Astrocyte (in vitro differentiated cells and primary cell): ENCODE results near the gene PRIM2. TPM values are rescaled to one million over a fixed set of nuclear protein-coding genes. Genes with fewer than 3 reads are reported as not detected.
"Not testable (repeated sequence)": the region's sequence is repeated elsewhere in the genome, so short reads cannot be mapped to it uniquely, and the experiment has no call there.

Source experiments
- DNase-seq: peaks from one replicate; pipeline ENCODE4 v3.0.0-alpha.2; 2010; ENCODE audit warnings: low read depth
- FAIRE-seq: peaks from 2 replicates; lab custom pipeline; 2011; peaks lifted over from hg19 to GRCh38; lab: Jason Lieb, UNC
- H2AFZ ChIP-seq: 2 replicates; pipeline ENCODE4 v1.6.0; 2012; ENCODE audit warnings: low read depth, low read length, inconsistent platforms
- H3K27ac ChIP-seq: 2 replicates; pipeline ENCODE4 v1.5.1; 2011; ENCODE audit warnings: low read depth, low read length, inconsistent platforms
- H3K27me3 ChIP-seq: 2 replicates; pipeline ENCODE4 v1.6.0; 2011; ENCODE audit warnings: low read length, inconsistent platforms; ENCODE audit not compliant: insufficient read depth
- H3K36me3 ChIP-seq: 2 replicates; pipeline ENCODE4 v1.5.1; 2011; ENCODE audit warnings: low read length, inconsistent platforms; ENCODE audit not compliant: insufficient read depth
- H3K4me1 ChIP-seq: 2 replicates; pipeline ENCODE4 v1.5.1; 2011; ENCODE audit warnings: low read length, inconsistent platforms; ENCODE audit not compliant: insufficient read depth
- H3K4me2 ChIP-seq: 2 replicates; pipeline ENCODE4 v1.6.0; 2012; ENCODE audit warnings: low read length, inconsistent platforms
- H3K4me3 ChIP-seq: 2 replicates; pipeline ENCODE4 v1.5.1; 2011; ENCODE audit warnings: low read depth, mild to moderate bottlenecking, low read length, inconsistent platforms; ENCODE audit not compliant: insufficient read depth
- H3K79me2 ChIP-seq: 2 replicates; pipeline ENCODE4 v1.6.0; 2012; ENCODE audit warnings: mild to moderate bottlenecking, low read length, inconsistent platforms; ENCODE audit not compliant: insufficient read depth
- H3K9ac ChIP-seq: 2 replicates; pipeline ENCODE4 v1.6.0; 2012; ENCODE audit warnings: mild to moderate bottlenecking, low read length, inconsistent platforms
- H3K9me3 ChIP-seq: 2 replicates; pipeline ENCODE4 v1.5.1; 2012; ENCODE audit warnings: low read depth, mild to moderate bottlenecking, low read length, inconsistent platforms; ENCODE audit not compliant: insufficient read depth
- H4K20me1 ChIP-seq: 2 replicates; pipeline ENCODE4 v1.6.0; 2012; ENCODE audit warnings: low read length, inconsistent platforms; ENCODE audit not compliant: insufficient read depth
- H3K27ac Mint-ChIP-seq: one replicate; pipeline ENCODE4 v1.8.0; 2021; ENCODE audit warnings: mild to moderate bottlenecking, mixed read lengths; ENCODE audit not compliant: unreplicated experiment
- H3K27me3 Mint-ChIP-seq: one replicate; pipeline ENCODE4 v1.8.0; 2021; ENCODE audit warnings: low read depth, mixed read lengths; ENCODE audit not compliant: unreplicated experiment
- H3K36me3 Mint-ChIP-seq: one replicate; pipeline ENCODE4 v1.8.0; 2021; ENCODE audit warnings: low read depth, mixed read lengths; ENCODE audit not compliant: unreplicated experiment
- H3K4me1 Mint-ChIP-seq: one replicate; pipeline ENCODE4 v1.8.0; 2021; ENCODE audit warnings: low read depth, mixed read lengths; ENCODE audit not compliant: unreplicated experiment
- H3K4me3 Mint-ChIP-seq: one replicate; pipeline ENCODE4 v1.8.0; 2021; ENCODE audit warnings: mild to moderate bottlenecking, moderate library complexity, mixed read lengths; ENCODE audit not compliant: unreplicated experiment
- H3K9me3 Mint-ChIP-seq: one replicate; pipeline ENCODE4 v1.8.0; 2021; ENCODE audit warnings: mild to moderate bottlenecking, mixed read lengths; ENCODE audit not compliant: unreplicated experiment
- CTCF ChIP-seq: IDR thresholded peaks from 2 replicates; pipeline ENCODE4 v1.5.1; 2011; ENCODE audit warnings: low read depth, mild to moderate bottlenecking, inconsistent platforms, low read length, moderate library complexity; ENCODE audit not compliant: insufficient read depth
- EZH2 ChIP-seq: IDR thresholded peaks from 2 replicates; pipeline ENCODE4 v1.6.1; 2012; ENCODE audit warnings: mild to moderate bottlenecking, low read length, inconsistent platforms; ENCODE audit not compliant: insufficient read depth
- total RNA-seq: library from RNA; stranded (reverse); gene quantifications from 2 replicates; pipeline ENCODE4 v1.2.1, GENCODE V29; 2021

The PRIM2 gene
- total RNA-seq, 1 donor from 2014 or later = 11.9 TPM

- H3K79me2 ChIP-seq = peaks cover 2% of the 10 kb centered on the region
- no peak overlapping the region for H3K9ac ChIP-seq
These were observed 114.7 kb downstream of the PRIM2 start for GRCh38 chr6:57432157-57432556.

GRCh38 chr6:57432919-57433684 is 115.7 kb downstream of the PRIM2 start:
- no peak overlapping the region for H3K4me3 Mint-ChIP-seq
- H3K36me3 ChIP-seq = no peaks in the 10 kb centered on the region
- FAIRE-seq (no peak), DNase-seq (no peak)
- H3K27ac Mint-ChIP-seq = no peak overlapping the region
- H3K4me2 ChIP-seq = peak overlapping the region; percentile 14
- H3K4me3 ChIP-seq = no peak overlapping the region
- H3K9ac ChIP-seq = no peak overlapping the region
- H3K27me3 Mint-ChIP-seq = no peaks in the 10 kb centered on the region
- peaks cover 2% of the 10 kb centered on the region for H3K79me2 ChIP-seq
- no peaks in the 10 kb centered on the region for H3K9me3 Mint-ChIP-seq
- H3K27me3 ChIP-seq = no peaks in the 10 kb centered on the region
- H3K36me3 Mint-ChIP-seq = no peaks in the 10 kb centered on the region
- H3K4me1 ChIP-seq = peaks cover 8% of the 10 kb centered on the region
- H2AFZ ChIP-seq = no peak overlapping the region
- H3K9me3 ChIP-seq = no peaks in the 10 kb centered on the region
- H3K27ac ChIP-seq = no peak overlapping the region
- no peak for TF ChIP-seq EZH2
- no peak for TF ChIP-seq CTCF
- no peaks in the 10 kb centered on the region for H4K20me1 ChIP-seq
- H3K4me1 Mint-ChIP-seq = peaks cover 9% of the 10 kb centered on the region

More at GRCh38 chr6:57432157-57432556, 114.7 kb downstream of the PRIM2 start:
- Histone ChIP-seq H3K4me2 (peak overlapping the region; percentile 33), H3K9me3 (no peaks in the 10 kb centered on the region), H3K36me3 (no peaks in the 10 kb centered on the region), H3K4me3 (no peak overlapping the region), H3K27me3 (no peaks in the 10 kb centered on the region), H3K27ac (no peak overlapping the region), H2AFZ (no peak overlapping the region), H3K4me1 (peaks cover 8% of the 10 kb centered on the region), H4K20me1 (no peaks in the 10 kb centered on the region)
- Mint-ChIP-seq H3K4me3 (no peak overlapping the region), H3K27ac (no peak overlapping the region), H3K36me3 (no peaks in the 10 kb centered on the region), H3K9me3 (no peaks in the 10 kb centered on the region), H3K27me3 (no peaks in the 10 kb centered on the region), H3K4me1 (peaks cover 9% of the 10 kb centered on the region)
- peak; percentile 63 for DNase-seq
- FAIRE-seq = peak; percentile 34
- TF ChIP-seq CTCF = no peak
- no peak for TF ChIP-seq EZH2

GRCh38 chr6:57433790-57434189 is 116.4 kb downstream of the PRIM2 start:
- not testable (repeated sequence) for H3K4me1 ChIP-seq, H3K27ac ChIP-seq, H3K9me3 Mint-ChIP-seq, H2AFZ ChIP-seq, H3K9ac ChIP-seq, H3K4me1 Mint-ChIP-seq, FAIRE-seq, H3K4me2 ChIP-seq, H3K27ac Mint-ChIP-seq, H3K36me3 Mint-ChIP-seq, H3K4me3 Mint-ChIP-seq, H3K27me3 Mint-ChIP-seq, H3K79me2 ChIP-seq, H3K36me3 ChIP-seq, DNase-seq, H3K9me3 ChIP-seq, H4K20me1 ChIP-seq, H3K27me3 ChIP-seq, H3K4me3 ChIP-seq
